GM18508 (cell line): Measurements from ENCODE around the gene KRTAP6-1.

ENCODE experiments used
- ATAC-seq: cut with Tn5 transposase; IDR thresholded peaks from one replicate; pipeline ENCODE4 v1.9.1; 2021; ENCODE audit warnings: moderate number of reproducible peaks; ENCODE audit not compliant: insufficient read depth, unreplicated experiment

KRTAP6-1 gene

DNA sequence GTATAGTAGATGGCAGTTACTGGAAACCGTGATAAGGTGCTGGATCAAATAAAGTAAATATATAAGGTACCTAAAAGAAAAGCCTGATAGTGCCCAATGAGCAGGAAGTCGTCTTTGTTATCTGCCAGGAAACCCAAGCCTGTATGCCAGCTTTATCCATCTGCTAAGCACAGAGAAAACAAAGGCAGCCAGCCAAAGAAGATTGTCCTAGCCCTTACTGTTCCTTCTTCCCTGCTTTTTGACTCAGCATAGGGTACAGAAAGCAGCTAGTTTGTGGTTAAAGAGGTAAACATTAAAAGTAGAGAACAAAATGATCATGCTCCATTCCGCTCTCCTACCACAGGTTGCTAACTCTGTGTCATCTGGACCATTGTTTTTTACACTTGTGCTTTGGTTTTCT lies 33.6 kb downstream of the KRTAP6-1 start:
- no peak for ATAC-seq

- ATAC-seq: no peak
These were observed 34.4 kb downstream of the KRTAP6-1 start for GRCh38 chr21:30579346-30579745.

- ATAC-seq: no peak
These were observed 36.0 kb downstream of the KRTAP6-1 start for GRCh38 chr21:30577766-30578165.

DNA sequence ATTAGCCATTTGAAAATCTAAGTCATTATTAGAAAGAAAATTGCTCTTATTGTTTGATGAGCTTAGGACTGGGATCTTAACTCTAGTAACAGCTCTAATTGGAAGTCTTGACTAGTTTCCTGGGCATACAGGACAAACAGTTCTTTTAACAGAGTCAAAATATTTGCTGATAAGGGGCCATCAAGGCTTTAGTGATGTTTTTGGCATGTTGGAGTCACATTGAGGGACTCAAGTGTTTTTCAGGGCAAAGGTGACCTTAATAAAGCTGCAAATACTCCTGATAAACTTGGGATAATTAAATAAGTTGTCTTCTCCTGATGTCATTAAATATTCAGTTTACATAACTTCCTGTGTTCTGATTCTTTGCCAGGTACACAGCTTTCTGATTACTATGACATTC lies 46.1 kb downstream of the KRTAP6-1 start:
- no peak for ATAC-seq

DNA sequence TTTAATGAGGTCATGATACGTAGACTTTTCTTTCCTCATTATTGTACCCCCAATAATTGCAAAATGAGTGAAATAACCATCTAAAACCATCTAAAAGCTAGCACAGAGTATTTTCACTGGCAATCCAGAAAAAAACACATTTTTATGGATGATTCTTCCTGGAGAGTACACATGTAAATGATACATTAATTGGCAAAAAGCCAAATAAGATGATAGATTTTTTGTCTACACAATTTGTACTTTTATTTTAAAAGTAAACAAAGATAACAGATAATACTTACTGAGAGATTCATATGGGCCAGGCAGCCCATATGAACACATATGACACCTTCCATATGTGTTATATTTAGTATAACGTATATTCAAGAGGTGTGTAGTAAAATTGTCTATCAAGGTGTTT lies 50.1 kb downstream of the KRTAP6-1 start:
- ATAC-seq: no peak
